OCI-LY7 (cell line): Measurements from ENCODE around the gene POC1B. TPM values are rescaled to one million over a fixed set of nuclear protein-coding genes. Genes with fewer than 3 reads are reported as not detected.

Source experiments
- BruUV-seq: library from RNA; stranded (reverse); fragments of 400-500 nt; replicated peaks from 2 replicates; lab custom pipeline; 2021; lab: Mats Ljungman, UMichigan
- CTCF ChIA-PET: fragments of 300-600 bp; sonication (Branson Sonifier 250); formaldehyde crosslinking; loops from one replicate; lab custom pipeline; 2022; ENCODE audit warnings: antibody characterized with exemption; ENCODE audit not compliant: unreplicated experiment; lab: Charles Lee
- POLR2A ChIA-PET: fragments of 300-600 bp; sonication (Branson Sonifier 250); formaldehyde crosslinking; loops from one replicate; lab custom pipeline; 2022; ENCODE audit warnings: antibody characterized with exemption; lab: Charles Lee
- DNase-seq: peaks from one replicate; pipeline ENCODE4 v3.0.0-alpha.2; 2015; ENCODE audit warnings: low spot score
- H2AFZ ChIP-seq: fragments of 200-600 bp; sonication (generic), shearing (Covaris generic); 2 replicates; pipeline ENCODE4 v1.6.1; 2014; ENCODE audit warnings: mild to moderate bottlenecking, antibody characterized with exemption, low read length, moderate library complexity
- H3K27ac ChIP-seq: fragments of 200-600 bp; sonication (generic); 2 replicates; pipeline ENCODE4 v1.5.1; 2014; ENCODE audit warnings: mixed run types, low read depth, mild to moderate bottlenecking, moderate library complexity, low read length, inconsistent platforms; ENCODE audit not compliant: poor library complexity, severe bottlenecking
- H3K36me3 ChIP-seq: fragments of 200-600 bp; sonication (generic); 2 replicates; pipeline ENCODE4 v1.6.1; 2014; ENCODE audit warnings: mild to moderate bottlenecking, antibody characterized with exemption, low read length, moderate library complexity, mixed read lengths; ENCODE audit not compliant: insufficient read depth
- H3K4me1 ChIP-seq: fragments of 200-600 bp; sonication (generic); 2 replicates; pipeline ENCODE4 v1.5.1; 2014; ENCODE audit warnings: mild to moderate bottlenecking, low read length; ENCODE audit not compliant: insufficient read depth, poor library complexity, severe bottlenecking
- H3K4me2 ChIP-seq: fragments of 200-600 bp; sonication (generic); 2 replicates; pipeline ENCODE4 v1.6.1; 2014; ENCODE audit warnings: mild to moderate bottlenecking, low read length
- H3K4me3 ChIP-seq: fragments of 200-600 bp; sonication (generic); 2 replicates; pipeline ENCODE4 v1.5.1; 2014; ENCODE audit warnings: mild to moderate bottlenecking, low read depth, low read length; ENCODE audit not compliant: poor library complexity, severe bottlenecking
- H3K79me2 ChIP-seq: fragments of 200-600 bp; sonication (generic); 2 replicates; pipeline ENCODE4 v1.6.1; 2016; ENCODE audit warnings: low read depth, mild to moderate bottlenecking, low read length, moderate library complexity, mixed read lengths; ENCODE audit not compliant: insufficient read depth
- H3K9me2 ChIP-seq: fragments of 200-600 bp; sonication (generic); 2 replicates; pipeline ENCODE4 v1.6.1; 2016; ENCODE audit warnings: mild to moderate bottlenecking, low read length, mixed read lengths; ENCODE audit not compliant: insufficient read depth
- H3K9me3 ChIP-seq: fragments of 200-600 bp; sonication (generic); 2 replicates; pipeline ENCODE4 v1.6.1; 2014; ENCODE audit warnings: mild to moderate bottlenecking, mixed run types, low read length, mixed read lengths
- H4K20me1 ChIP-seq: fragments of 200-600 bp; sonication (generic); 2 replicates; pipeline ENCODE4 v1.6.1; 2014; ENCODE audit warnings: mild to moderate bottlenecking, antibody characterized with exemption, low read length, moderate library complexity, mixed read lengths; ENCODE audit not compliant: insufficient read depth
- EZH2phosphoT487 ChIP-seq: fragments of 200-600 bp; sonication (generic); IDR thresholded peaks from 2 replicates; pipeline ENCODE4 v1.6.1; 2018; ENCODE audit warnings: low read depth, borderline replicate concordance, mild to moderate bottlenecking, mixed run types, antibody characterized with exemption, low read length, moderate library complexity, mixed read lengths
- intact Hi-C: fragments of 100-400 bp; cut with micrococcal nuclease; formaldehyde crosslinking; loops from one replicate; pipeline ENCODE4 v1.10.0; 2022; ENCODE audit not compliant: unreplicated experiment
- total RNA-seq, 2 experiments: library from RNA; depleted of rRNA in 1 of 2; stranded (reverse); fragments of >200 nt in 1 of 2; shearing (Covaris generic) in 1 of 2; gene quantifications; 2 replicates each; pipeline ENCODE4 v1.2.3, GENCODE V29; 2014 to 2022
- TF ChIP-seq, protein P1 (sequence below): fragments of 200-600 bp; sonication (generic); conservative IDR thresholded peaks from 2 replicates; pipeline ENCODE4 v1.5.1; 2014; ENCODE audit warnings: mild to moderate bottlenecking, antibody characterized with exemption, low read length, moderate library complexity, mixed read lengths

Gene POC1B
- total RNA-seq, 2 experiments from 2014 or later, result 28.9 to 30.9 TPM

DNA sequence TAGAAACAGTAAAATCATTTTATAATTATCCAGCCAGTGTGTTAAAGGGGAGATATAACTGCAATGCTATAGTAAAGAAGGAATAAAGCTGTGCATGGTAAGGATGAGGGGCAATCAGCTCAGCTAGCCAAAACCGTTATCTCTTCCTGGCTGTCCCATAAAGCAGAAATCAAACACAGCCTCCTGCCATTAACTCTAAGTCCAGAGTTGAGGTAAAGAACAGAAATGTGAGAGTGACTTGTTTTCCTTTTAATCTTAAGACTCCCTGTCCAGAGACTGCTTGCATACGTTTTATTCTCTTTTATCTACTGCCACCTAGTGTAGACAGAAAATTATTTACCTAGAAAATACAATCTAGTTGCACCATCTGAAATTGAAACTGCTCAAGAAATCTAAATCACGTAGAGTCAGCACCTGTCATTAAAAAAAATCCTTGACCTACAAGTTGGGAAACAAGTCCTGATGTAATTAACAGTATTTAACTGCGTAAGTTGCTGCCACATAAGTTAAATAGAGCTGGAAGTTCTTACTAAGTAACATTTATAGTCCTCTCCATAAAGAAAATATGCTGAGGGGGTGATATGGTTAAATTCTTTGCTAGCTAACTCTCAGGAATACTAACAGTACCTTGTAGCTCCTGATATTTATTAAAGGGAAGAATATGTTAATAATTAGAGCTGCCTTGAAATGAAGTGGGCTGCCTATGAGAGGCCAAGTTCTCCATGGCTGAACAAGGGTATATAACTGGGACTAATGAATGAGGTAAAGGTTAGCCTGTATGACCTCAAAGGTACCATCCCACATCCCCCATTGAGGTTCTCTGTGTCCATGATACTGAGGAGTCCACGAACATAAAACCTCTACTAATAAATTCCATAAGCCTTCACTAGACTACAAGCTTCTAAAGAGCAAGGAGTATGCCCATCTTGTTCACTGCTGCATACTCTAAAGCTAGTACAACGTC is 63.9 kb downstream of the POC1B start:
- no TSS peak for BruUV-seq
- H3K27ac ChIP-seq, result no peak overlapping the region
- DNase-seq, result peak; percentile 67
- no peaks in the 10 kb centered on the region for H4K20me1 ChIP-seq
- ChIA-PET CTCF (interaction anchor here (1.1 kb wide), 1 partner anchor 444 kb away, joined by 3 read pairs; no protein-coding TSS in a partner anchor), POLR2A (interaction anchor here (1.0 to 1.3 kb wide), 2 partner anchors 66 to 146 kb away, joined by 3 read pairs; no protein-coding TSS in a partner anchor)
- H3K9me2 ChIP-seq, result no peaks in the 10 kb centered on the region
- H3K4me1 ChIP-seq, result no peaks in the 10 kb centered on the region
- no peak overlapping the region for H2AFZ ChIP-seq
- H3K9me3 ChIP-seq, result no peaks in the 10 kb centered on the region
- H3K79me2 ChIP-seq, result no peaks in the 10 kb centered on the region
- TF ChIP-seq, protein P1, sequence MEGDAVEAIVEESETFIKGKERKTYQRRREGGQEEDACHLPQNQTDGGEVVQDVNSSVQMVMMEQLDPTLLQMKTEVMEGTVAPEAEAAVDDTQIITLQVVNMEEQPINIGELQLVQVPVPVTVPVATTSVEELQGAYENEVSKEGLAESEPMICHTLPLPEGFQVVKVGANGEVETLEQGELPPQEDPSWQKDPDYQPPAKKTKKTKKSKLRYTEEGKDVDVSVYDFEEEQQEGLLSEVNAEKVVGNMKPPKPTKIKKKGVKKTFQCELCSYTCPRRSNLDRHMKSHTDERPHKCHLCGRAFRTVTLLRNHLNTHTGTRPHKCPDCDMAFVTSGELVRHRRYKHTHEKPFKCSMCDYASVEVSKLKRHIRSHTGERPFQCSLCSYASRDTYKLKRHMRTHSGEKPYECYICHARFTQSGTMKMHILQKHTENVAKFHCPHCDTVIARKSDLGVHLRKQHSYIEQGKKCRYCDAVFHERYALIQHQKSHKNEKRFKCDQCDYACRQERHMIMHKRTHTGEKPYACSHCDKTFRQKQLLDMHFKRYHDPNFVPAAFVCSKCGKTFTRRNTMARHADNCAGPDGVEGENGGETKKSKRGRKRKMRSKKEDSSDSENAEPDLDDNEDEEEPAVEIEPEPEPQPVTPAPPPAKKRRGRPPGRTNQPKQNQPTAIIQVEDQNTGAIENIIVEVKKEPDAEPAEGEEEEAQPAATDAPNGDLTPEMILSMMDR, result peak; percentile 88
- TF ChIP-seq EZH2phosphoT487, result no peak
- no peaks in the 10 kb centered on the region for H3K36me3 ChIP-seq
- no peak overlapping the region for H3K4me2 ChIP-seq
- no peak overlapping the region for H3K4me3 ChIP-seq
- intact Hi-C loops, result loop anchor here (1.0 to 2.0 kb wide), 3 partner anchors 67 to 443 kb away; no protein-coding TSS in a partner anchor

- Histone ChIP-seq H3K4me3 (no peak overlapping the region), H3K27ac (no peak overlapping the region), H3K9me2 (no peaks in the 10 kb centered on the region), H2AFZ (no peak overlapping the region), H3K4me1 (no peaks in the 10 kb centered on the region), H4K20me1 (no peaks in the 10 kb centered on the region), H3K36me3 (no peaks in the 10 kb centered on the region), H3K9me3 (no peaks in the 10 kb centered on the region), H3K79me2 (no peaks in the 10 kb centered on the region), H3K4me2 (no peak overlapping the region)
- no TSS peak for BruUV-seq
- ChIA-PET POLR2A (interaction anchor here (1.0 to 1.3 kb wide), 2 partner anchors 13 to 145 kb away, joined by 3 read pairs; no protein-coding TSS in a partner anchor), CTCF (no interaction called here)
- DNase-seq, result no peak
- intact Hi-C loops, result loop anchor here (1.0 kb wide), 2 partner anchors 410 to 442 kb away; no protein-coding TSS in a partner anchor
- TF ChIP-seq EZH2phosphoT487, result no peak
- TF ChIP-seq, protein P1, result no peak
Observed at GRCh38 chr12:89461190-89461589, 64.7 kb downstream of the POC1B start.
